H1 (cell line): ENCODE data around the gene TMEM164. TPM values are rescaled to one million over a fixed set of nuclear protein-coding genes. Genes with fewer than 3 reads are reported as not detected.

Experiments used
- CTCF ChIA-PET: fragments of 300-600 bp; sonication (Branson Sonifier 250); formaldehyde crosslinking; loops from one replicate; lab custom pipeline; 2021; ENCODE audit not compliant: partially characterized antibody; lab: Charles Lee
- POLR2A ChIA-PET: fragments of 300-600 bp; sonication (Branson Sonifier 250); formaldehyde crosslinking; loops from one replicate; lab custom pipeline; 2021; ENCODE audit warnings: inconsistent platforms; ENCODE audit not compliant: partially characterized antibody; lab: Charles Lee
- DNase-seq, 2 experiments: peaks; one replicate each; pipeline versions ENCODE4 v3.0.0 to v3.0.0-alpha.2; 2010 to 2022; ENCODE audit warnings: low spot score in 2 of 2, low read depth in 1 of 2, mixed read lengths in 1 of 2
- FAIRE-seq: peaks from 2 replicates; lab custom pipeline; 2011; peaks lifted over from hg19 to GRCh38; lab: Jason Lieb, UNC
- H2AFZ ChIP-seq: 2 replicates; pipeline ENCODE4 v1.8.1; 2012; ENCODE audit warnings: low read length, inconsistent platforms
- H2AK5ac ChIP-seq: 2 replicates; pipeline ENCODE4 v1.6.1; 2013; ENCODE audit warnings: low read depth, low read length
- H2BK120ac ChIP-seq: replicated peaks from 2 replicates; pipeline ENCODE3; 2013; ENCODE audit warnings: low read depth, low read length, inconsistent platforms
- H2BK12ac ChIP-seq: 2 replicates; pipeline ENCODE4 v1.6.1; 2013; ENCODE audit warnings: low read depth, low read length
- H2BK15ac ChIP-seq: 2 replicates; pipeline ENCODE4 v1.6.1; 2013; ENCODE audit warnings: low read length
- H2BK20ac ChIP-seq: 2 replicates; pipeline ENCODE4 v1.6.1; 2013; ENCODE audit warnings: low read length
- H2BK5ac ChIP-seq: 2 replicates; pipeline ENCODE4 v1.6.1; 2013; ENCODE audit warnings: low read depth, low read length
- H3K14ac ChIP-seq: 2 replicates; pipeline ENCODE4 v1.6.1; 2013; ENCODE audit warnings: inconsistent platforms; ENCODE audit not compliant: insufficient read length
- H3K18ac ChIP-seq: 2 replicates; pipeline ENCODE4 v1.6.1; 2013; ENCODE audit warnings: low read length; ENCODE audit errors: extremely low read depth
- H3K23ac ChIP-seq: 2 replicates; pipeline ENCODE4 v1.6.1; 2013; ENCODE audit warnings: inconsistent platforms; ENCODE audit not compliant: insufficient read length
- H3K23me2 ChIP-seq: 2 replicates; pipeline ENCODE4 v1.6.1; 2013; ENCODE audit warnings: low read depth, low read length
- H3K27ac ChIP-seq: 2 replicates; pipeline ENCODE4 v1.6.1; 2011; ENCODE audit warnings: low read depth, low read length, inconsistent platforms
- H3K27me3 ChIP-seq, 4 experiments: replicated peaks in 1 of 4; 1 replicate in 1 of 4; 2 replicates in 3 of 4; pipeline versions ENCODE4 v1.6.1 to v1.8.1; 2011 to 2013; ENCODE audit warnings: low read length in 3 of 4, mild to moderate bottlenecking in 3 of 4, inconsistent platforms in 2 of 4, mixed read lengths in 2 of 4, moderate library complexity in 1 of 4; ENCODE audit not compliant: control insufficient read depth in 3 of 4, insufficient read depth in 3 of 4; ENCODE audit errors: extremely low read depth in 1 of 4
- H3K36me3 ChIP-seq, 4 experiments: 2 replicates each; pipeline versions ENCODE4 v1.6.1 to v1.8.1; 2011 to 2013; ENCODE audit warnings: mild to moderate bottlenecking in 4 of 4, low read length in 3 of 4, moderate library complexity in 2 of 4, control low read depth in 1 of 4, inconsistent platforms in 1 of 4; ENCODE audit not compliant: insufficient read depth in 4 of 4, control insufficient read depth in 2 of 4
- H3K4ac ChIP-seq: replicated peaks from 2 replicates; pipeline ENCODE3; 2013; ENCODE audit warnings: low read length, low read depth, mixed read lengths, inconsistent platforms; ENCODE audit not compliant: insufficient read length
- H3K4me1 ChIP-seq, 4 experiments: replicated peaks in 1 of 4; 1 replicate in 1 of 4; 2 replicates in 3 of 4; pipeline versions ENCODE4 v1.6.1 to v1.8.1; 2011 to 2013; ENCODE audit warnings: low read length in 3 of 4, inconsistent platforms in 2 of 4, mixed read lengths in 1 of 4; ENCODE audit not compliant: insufficient read depth in 4 of 4, control insufficient read depth in 3 of 4
- H3K4me2 ChIP-seq, 2 experiments: 2 replicates each; pipeline versions ENCODE4 v1.6.1 to v1.8.1; 2011 to 2013; ENCODE audit warnings: low read depth in 2 of 2, low read length in 2 of 2, control low read depth in 1 of 2, inconsistent platforms in 1 of 2, mild to moderate bottlenecking in 1 of 2; ENCODE audit not compliant: insufficient read depth in 1 of 2
- H3K4me3 ChIP-seq, 4 experiments: fragments of 200-600, 300-600 bp in 1 of 4; sonication (generic), shearing (Covaris generic), sonication (Bioruptor Twin) in 1 of 4; 2 replicates each; pipeline versions ENCODE4 v1.5.1 to v1.8.1; 2011 to 2016; ENCODE audit warnings: low read length in 4 of 4, low read depth in 3 of 4, control low read depth in 2 of 4, inconsistent platforms in 2 of 4, mild to moderate bottlenecking in 2 of 4, mixed read lengths in 1 of 4, moderate library complexity in 1 of 4; ENCODE audit not compliant: insufficient read depth in 2 of 4; ENCODE audit errors: extremely low read depth in 1 of 4
- H3K56ac ChIP-seq: replicated peaks from 2 replicates; pipeline ENCODE3; 2013; ENCODE audit warnings: low read depth, mild to moderate bottlenecking, mixed read lengths, low read length, inconsistent platforms; ENCODE audit not compliant: insufficient read length
- H3K79me1 ChIP-seq: 2 replicates; pipeline ENCODE4 v1.6.1; 2013; ENCODE audit warnings: low read depth, low read length, control low read depth
- H3K79me2 ChIP-seq, 2 experiments: 2 replicates each; pipeline versions ENCODE4 v1.6.1 to v1.8.1; 2012 to 2013; ENCODE audit warnings: low read length in 2 of 2, mild to moderate bottlenecking in 2 of 2, inconsistent platforms in 1 of 2; ENCODE audit not compliant: insufficient read depth in 2 of 2, control insufficient read depth in 1 of 2
- H3K9ac ChIP-seq, 4 experiments: replicated peaks in 1 of 4; 1 replicate in 1 of 4; 2 replicates in 3 of 4; pipeline versions ENCODE4 v1.6.1 to v1.8.1; 2011 to 2013; ENCODE audit warnings: low read depth in 3 of 4, low read length in 3 of 4, control low read depth in 2 of 4, mild to moderate bottlenecking in 2 of 4, moderate library complexity in 2 of 4, inconsistent platforms in 1 of 4; ENCODE audit errors: extremely low read depth in 1 of 4
- H3K9me3 ChIP-seq, 2 experiments: 2 replicates each; pipeline versions ENCODE4 v1.6.1 to v1.8.1; 2012 to 2013; ENCODE audit warnings: mild to moderate bottlenecking in 2 of 2, moderate library complexity in 2 of 2, control low read depth in 1 of 2, inconsistent platforms in 1 of 2, low read depth in 1 of 2, low read length in 1 of 2, mixed read lengths in 1 of 2; ENCODE audit not compliant: insufficient read depth in 2 of 2
- H4K20me1 ChIP-seq, 2 experiments: replicated peaks in 1 of 2; 2 replicates each; pipeline versions ENCODE3 to v1.8.1; 2011 to 2013; ENCODE audit warnings: inconsistent platforms in 2 of 2, low read length in 2 of 2, mild to moderate bottlenecking in 1 of 2; ENCODE audit not compliant: insufficient read depth in 2 of 2, control insufficient read depth in 1 of 2
- H4K5ac ChIP-seq: 2 replicates; pipeline ENCODE4 v1.6.1; 2013; ENCODE audit warnings: low read length, low read depth, mixed read lengths, inconsistent platforms; ENCODE audit not compliant: insufficient read length
- H4K8ac ChIP-seq: 2 replicates; pipeline ENCODE4 v1.8.0; 2013; ENCODE audit warnings: mild to moderate bottlenecking, moderate library complexity, low read length, inconsistent platforms; ENCODE audit not compliant: insufficient read depth; ENCODE audit errors: extremely low read depth
- H4K91ac ChIP-seq: replicated peaks from 2 replicates; pipeline ENCODE3; 2013; ENCODE audit warnings: low read length, mixed read lengths, inconsistent platforms; ENCODE audit not compliant: insufficient read length
- BACH1 ChIP-seq: IDR thresholded peaks from 2 replicates; pipeline ENCODE4 v1.6.1; 2012; ENCODE audit warnings: low read length, improper control_type of control experiment
- HDAC2 ChIP-seq, 2 experiments: fragments of 300-600 bp in 1 of 2; sonication (generic) in 1 of 2; IDR thresholded peaks; 2 replicates each; pipeline ENCODE4 v1.6.1; 2011 to 2012; ENCODE audit warnings: low read depth in 2 of 2, low read length in 2 of 2, mild to moderate bottlenecking in 2 of 2, moderate library complexity in 2 of 2, borderline replicate concordance in 1 of 2, inconsistent platforms in 1 of 2
- JUN ChIP-seq: IDR thresholded peaks from 2 replicates; pipeline ENCODE4 v1.6.1; 2011; ENCODE audit warnings: low read depth, mild to moderate bottlenecking, improper control_type of control experiment, low read length
- RAD21 ChIP-seq, 2 experiments: IDR thresholded peaks in 1 of 2; conservative IDR thresholded peaks in 1 of 2; 2 replicates each; pipeline ENCODE4 v1.6.1; 2011; ENCODE audit warnings: low read depth in 2 of 2, low read length in 2 of 2, improper control_type of control experiment in 1 of 2, inconsistent platforms in 1 of 2, mild to moderate bottlenecking in 1 of 2, moderate library complexity in 1 of 2
- TAF1 ChIP-seq: IDR thresholded peaks from 2 replicates; pipeline ENCODE4 v1.6.1; 2011; ENCODE audit warnings: mild to moderate bottlenecking, low read depth, low read length
- WGBS, 2 experiments: shearing (Covaris generic) in 1 of 2; methylation state at CpG; one replicate each; pipeline versions ENCODE4 v1.1.6 to v1.1.7; 2013 to 2015; ENCODE audit warnings: low lambda C conversion rate in 2 of 2, mixed read lengths in 2 of 2, inconsistent platforms in 1 of 2, low coverage in 1 of 2, missing lambda C conversion rate in 1 of 2; ENCODE audit not compliant: insufficient replicate concordance in 2 of 2, insufficient coverage in 1 of 2, insufficient read length in 1 of 2; ENCODE audit errors: extremely low coverage in 1 of 2, missing lambda C conversion rate in 1 of 2; 5-methylcytosine and 5-hydroxymethylcytosine counted together
- polyA plus RNA-seq, 7 experiments: library from polyadenylated mRNA; depleted of rRNA in 3 of 7; stranded (reverse) in 5 of 7; unstranded in 2 of 7; fragments of >200 nt in 5 of 7; fragments of 200-250 nt in 2 of 7; gene quantifications; 1 replicate in 5 of 7; 2 replicates in 1 of 7; 4 replicates in 1 of 7; pipeline versions ENCODE4 v1.2.1 to v1.2.3, GENCODE V29; 2011 to 2013; ENCODE audit warnings: missing spikeins in 2 of 7, mixed read lengths in 2 of 7
- total RNA-seq: library from RNA; stranded (reverse); fragmentation: NEBNext Ultra II Directional; extraction: Animal tissue kit (Norgen Biotek cat#: 25700); gene quantifications from 2 replicates; pipeline ENCODE4 v1.2.1, GENCODE V29; 2021

TMEM164 gene
- total and polyA plus RNA-seq, 2 of the 8 experiments (the other 6 are each of a cell fraction or from before 2014, with no cell fraction given), result 7.3 to 14.8 TPM

GRCh38 chrX:110013968-110014367, 11.1 kb downstream of the TMEM164 start:
- no peaks in the 10 kb centered on the region for H3K79me2 ChIP-seq
- H3K9me3 ChIP-seq, result no peaks in the 10 kb centered on the region
- no peak overlapping the region for H3K9ac ChIP-seq
- no peaks in the 10 kb centered on the region for H3K23me2 ChIP-seq
- no peak overlapping the region for H2BK15ac ChIP-seq
- no peak overlapping the region for H2BK12ac ChIP-seq
- H3K4me1 ChIP-seq, result peaks cover 0 to 4% (median 0%) of the 10 kb centered on the region in 4 experiments; a peak in 2 of 7 replicates
- CTCF ChIA-PET, result interaction anchor here (0.8 kb wide), 1 partner anchor 157 kb away, joined by 3 read pairs; no protein-coding TSS in a partner anchor
- no peak overlapping the region for H4K5ac ChIP-seq
- H3K23ac ChIP-seq, result no peak overlapping the region
- no peaks in the 10 kb centered on the region for H3K27me3 ChIP-seq
- no peak overlapping the region for H2BK120ac ChIP-seq
- no peak overlapping the region for H3K56ac ChIP-seq
- H3K36me3 ChIP-seq, result no peaks in the 10 kb centered on the region; a peak in 1 of 8 replicates
- no peak overlapping the region for H2BK20ac ChIP-seq
- DNase-seq (no peak), FAIRE-seq (no peak)
- H2AFZ ChIP-seq, result no peak overlapping the region
- H3K79me1 ChIP-seq, result no peaks in the 10 kb centered on the region
- no peak overlapping the region for H4K8ac ChIP-seq
- no peak overlapping the region for H2BK5ac ChIP-seq
- no peak overlapping the region for H3K4me2 ChIP-seq
- H3K27ac ChIP-seq, result no peak overlapping the region
- H4K91ac ChIP-seq, result no peak overlapping the region
- WGBS, 2 experiments, result 82% methylated on average over 4 of the region's 4 CpGs; no CpG with 5 or more reads in 1 of the 2 experiments
- H3K18ac ChIP-seq, result no peak overlapping the region
- H2AK5ac ChIP-seq, result no peak overlapping the region
- H4K20me1 ChIP-seq, result no peaks in the 10 kb centered on the region
- no peak overlapping the region for H3K4ac ChIP-seq
- no peak overlapping the region for H3K4me3 ChIP-seq
- POLR2A ChIA-PET, result interaction anchor here (1.2 to 1.8 kb wide), 2 partner anchors 11 to 12 kb away, joined by 3 to 8 read pairs; partner anchors contain the start of gene TMEM164
- no peak overlapping the region for H3K14ac ChIP-seq
- no peak for TF ChIP-seq TAF1
- no peak for TF ChIP-seq HDAC2 (IDR thresholded peaks at IDR 0.05; ENCODE audit: borderline replicate concordance in 1 of 2, low read depth in 2 of 2, low read length in 2 of 2)
- no peak for TF ChIP-seq RAD21 (IDR thresholded peaks at IDR 0.05 in 1 of 2, conservative IDR thresholded peaks at IDR 0.05 in 1 of 2; ENCODE audit: low read depth in 2 of 2, low read length in 2 of 2)
- TF ChIP-seq BACH1, result no peak
- no peak for TF ChIP-seq JUN
